ENCODE measurements around the gene SP100. TPM values are rescaled to one million over a fixed set of nuclear protein-coding genes. Genes with fewer than 3 reads are reported as not detected.

The SP100 gene
- total and polyA plus RNA-seq, 2 of the 4 experiments (the other 2 are of a cell fraction) = 50.6 to 69.0 TPM

GRCh38 chr2:230410263-230410662, 5.7 kb upstream of the SP100 start:
- no peak overlapping the region for H3K4me2 ChIP-seq (ENCODE audit: low read depth, low read length)
- no peaks in the 10 kb centered on the region for H3K36me3 ChIP-seq (ENCODE audit: control insufficient read depth, insufficient read depth, low read length)
- ATAC-seq (ENCODE audit: low read depth) = no peak
- no peak overlapping the region for H3K27ac ChIP-seq (ENCODE audit: insufficient read depth, low read length)
- no peak overlapping the region for H3K14ac ChIP-seq (replicated peaks; ENCODE audit: low read depth, low read length)
- no peaks in the 10 kb centered on the region for H3K27me3 ChIP-seq (ENCODE audit: control insufficient read depth, insufficient read depth, low read length)
- H3K9me3 ChIP-seq (ENCODE audit: control insufficient read depth, insufficient read depth, low read length) = no peaks in the 10 kb centered on the region
- ChIA-PET POLR2A (ENCODE audit: unreplicated experiment) (no interaction called here), CTCF (no interaction called here)
- H3K4me3 ChIP-seq (ENCODE audit: insufficient read depth, low read depth, low read length) = no peak overlapping the region
- no peak overlapping the region for H3K23ac ChIP-seq (ENCODE audit: low read depth, low read length)
- no peak overlapping the region for H2BK5ac ChIP-seq (ENCODE audit: low read depth, low read length, poor library complexity, severe bottlenecking)
- H2BK20ac ChIP-seq (ENCODE audit: low read depth, low read length) = no peak overlapping the region
- H2AK9ac ChIP-seq (replicated peaks; ENCODE audit: low read depth, low read length, poor library complexity) = no peak overlapping the region
- H4K5ac ChIP-seq (ENCODE audit: low read depth, low read length) = no peak overlapping the region
- no peak overlapping the region for H4K91ac ChIP-seq (ENCODE audit: insufficient read depth, low read depth, low read length)
- dilution Hi-C loops (cut with HindIII; ENCODE audit: low sequenced_read_pairs, unreplicated experiment) = no loop called here
- no peak overlapping the region for H2BK15ac ChIP-seq (ENCODE audit: low read depth, low read length)
- no peak overlapping the region for H2AK5ac ChIP-seq (ENCODE audit: low read depth, low read length)
- H2BK120ac ChIP-seq (ENCODE audit: low read depth, low read length) = no peak overlapping the region
- no peak overlapping the region for H2AFZ ChIP-seq (replicated peaks; ENCODE audit: low read length, poor library complexity)
- H3K9ac ChIP-seq (ENCODE audit: low read depth, low read length) = no peak overlapping the region
- peaks cover 0 to 21% of the 10 kb centered on the region in 2 experiments; a peak in 2 of 4 replicates for H3K79me1 ChIP-seq (ENCODE audit: low read depth in 1 of 2, low read length in 2 of 2)
- no peak overlapping the region for H3K18ac ChIP-seq (ENCODE audit: low read depth, low read length)
- TF ChIP-seq RCOR1 (IDR thresholded peaks at IDR 0.05; ENCODE audit: insufficient replicate concordance, low read length) (no peak), MAZ (IDR thresholded peaks at IDR 0.05; ENCODE audit: borderline replicate concordance, low read depth, low read length) (no peak), NFE2L2 (IDR thresholded peaks at IDR 0.05; ENCODE audit: low read depth, low read length) (no peak), CTCF (conservative IDR thresholded peaks at IDR 0.05; ENCODE audit: low read depth, low read length) (no peak), CEBPB (IDR thresholded peaks at IDR 0.05; ENCODE audit: low read depth, low read length) (no peak), MAFK (IDR thresholded peaks at IDR 0.05; ENCODE audit: low read depth, low read length) (no peak), BHLHE40 (IDR thresholded peaks at IDR 0.05; ENCODE audit: low read depth, low read length) (no peak), SMC3 (IDR thresholded peaks at IDR 0.05; ENCODE audit: low read depth, low read length) (no peak), FOS (IDR thresholded peaks at IDR 0.05; ENCODE audit: low read depth, low read length) (no peak), CHD1 (IDR thresholded peaks at IDR 0.05; ENCODE audit: low read depth, low read length) (no peak), RAD21 (IDR thresholded peaks at IDR 0.05; ENCODE audit: low read length) (no peak), POLR2A (IDR thresholded peaks at IDR 0.05; ENCODE audit: low read depth, low read length) (no peak), RFX5 (IDR thresholded peaks at IDR 0.05; ENCODE audit: low read depth, low read length) (no peak), MXI1 (IDR thresholded peaks at IDR 0.05; ENCODE audit: borderline replicate concordance, low read depth, low read length) (no peak), ELK1 (IDR thresholded peaks at IDR 0.05; ENCODE audit: borderline replicate concordance, low read depth, low read length) (no peak), USF2 (IDR thresholded peaks at IDR 0.05; ENCODE audit: low read depth, low read length) (no peak)
- no peak overlapping the region for H3K56ac ChIP-seq (ENCODE audit: extremely low read depth, insufficient read depth, low read length)
- in situ Hi-C loops (cut with MboI; ENCODE audit: low sequenced_read_pairs) = loop anchor here (25.0 kb wide), 1 partner anchor 402 kb away; no protein-coding TSS in a partner anchor
- no peak for DNase-seq
- BruUV-seq (replicated peaks) = no TSS peak
- H4K20me1 ChIP-seq (ENCODE audit: insufficient read depth, low read length) = no peaks in the 10 kb centered on the region
- peaks cover 9% of the 10 kb centered on the region for H3K4me1 ChIP-seq (ENCODE audit: control insufficient read depth, insufficient read depth, low read length)
- H3K9me1 ChIP-seq (ENCODE audit: insufficient read depth, low read length) = peaks cover 19% of the 10 kb centered on the region
- H4K8ac ChIP-seq (ENCODE audit: low read depth in 2 of 2, low read length in 2 of 2) = no peak overlapping the region
- no peak overlapping the region for H3K4ac ChIP-seq (ENCODE audit: low read depth, low read length)
- no CpG with 5 or more reads among the region's 1 CpG for WGBS, 2 experiments (ENCODE audit: extremely low coverage in 2 of 2, insufficient read length in 1 of 2)
- intact Hi-C loops (cut with micrococcal nuclease) = loop anchor here (5.0 to 10.0 kb wide), 2 partner anchors 195 to 202 kb away; partner anchors contain the start of gene SP110
